Activated naive CD4-positive, alpha-beta T cell treated with anti-CD3 and anti-CD28 coated beads, Interleukin-2, amount 50 U/mL, for 16 hours (primary cell): Measurements from ENCODE around the gene C9orf72.

Experiments
- DNase-seq: peaks from one replicate; pipeline ENCODE4 v3.0.0-alpha.2; 2020

Gene C9orf72

GRCh38 chr9:27537756-27538155 lies 35.5 kb downstream of the C9orf72 start:
- no peak for DNase-seq

GRCh38 chr9:27537027-27537435 lies 36.2 kb downstream of the C9orf72 start:
- no peak for DNase-seq

- no peak for DNase-seq
Observed at GRCh38 chr9:27536168-27536567, 37.1 kb downstream of the C9orf72 start.

GRCh38 chr9:27535701-27536118 lies 37.6 kb downstream of the C9orf72 start:
- DNase-seq, result no peak

- DNase-seq, result no peak
Observed at GRCh38 chr9:27534658-27535209, 38.5 kb downstream of the C9orf72 start.

DNA sequence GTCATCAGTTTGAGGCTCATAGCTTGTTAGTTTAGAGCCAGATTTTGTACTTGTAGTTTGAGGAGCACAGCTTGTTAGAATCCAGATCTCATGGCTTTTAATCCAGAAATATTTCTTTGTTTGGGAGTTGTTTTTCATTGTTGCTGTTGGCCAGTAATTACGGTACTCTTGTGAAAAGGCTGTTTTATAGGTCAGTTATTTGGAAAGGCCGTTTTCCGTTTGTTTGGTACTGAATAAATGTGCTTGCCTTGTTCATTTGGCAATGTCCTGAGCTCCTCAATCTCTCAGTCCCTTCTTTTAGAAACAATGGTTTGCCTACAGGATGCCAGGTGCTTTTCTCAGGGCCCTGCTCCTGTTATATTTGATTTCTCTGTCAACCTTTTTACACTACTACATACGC lies 39.1 kb downstream of the C9orf72 start:
- DNase-seq, result no peak

DNA sequence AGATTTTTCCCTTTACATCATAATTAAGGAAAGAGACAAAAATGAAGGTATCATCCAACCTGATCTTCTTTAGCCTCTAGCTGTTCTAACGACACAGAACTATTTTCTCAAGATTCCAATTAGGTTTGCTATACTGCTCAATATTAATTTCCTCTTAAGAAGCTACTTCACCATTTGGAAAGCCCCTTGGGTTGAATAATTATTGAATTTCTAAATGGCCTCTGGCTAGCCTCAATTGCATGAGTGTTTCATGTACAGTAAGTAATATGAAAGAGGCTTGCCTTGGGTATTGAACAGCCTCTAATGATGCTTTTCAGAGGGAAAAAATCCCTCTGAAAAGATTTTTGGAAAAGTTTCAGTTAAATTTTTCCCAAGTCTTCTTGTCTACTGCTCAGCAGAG lies 40.0 kb downstream of the C9orf72 start:
- no peak for DNase-seq

- DNase-seq, result no peak
Observed at GRCh38 chr9:27532046-27532445, 41.2 kb downstream of the C9orf72 start.

- no peak for DNase-seq
Observed at GRCh38 chr9:27530915-27531755, 42.1 kb downstream of the C9orf72 start.

DNA sequence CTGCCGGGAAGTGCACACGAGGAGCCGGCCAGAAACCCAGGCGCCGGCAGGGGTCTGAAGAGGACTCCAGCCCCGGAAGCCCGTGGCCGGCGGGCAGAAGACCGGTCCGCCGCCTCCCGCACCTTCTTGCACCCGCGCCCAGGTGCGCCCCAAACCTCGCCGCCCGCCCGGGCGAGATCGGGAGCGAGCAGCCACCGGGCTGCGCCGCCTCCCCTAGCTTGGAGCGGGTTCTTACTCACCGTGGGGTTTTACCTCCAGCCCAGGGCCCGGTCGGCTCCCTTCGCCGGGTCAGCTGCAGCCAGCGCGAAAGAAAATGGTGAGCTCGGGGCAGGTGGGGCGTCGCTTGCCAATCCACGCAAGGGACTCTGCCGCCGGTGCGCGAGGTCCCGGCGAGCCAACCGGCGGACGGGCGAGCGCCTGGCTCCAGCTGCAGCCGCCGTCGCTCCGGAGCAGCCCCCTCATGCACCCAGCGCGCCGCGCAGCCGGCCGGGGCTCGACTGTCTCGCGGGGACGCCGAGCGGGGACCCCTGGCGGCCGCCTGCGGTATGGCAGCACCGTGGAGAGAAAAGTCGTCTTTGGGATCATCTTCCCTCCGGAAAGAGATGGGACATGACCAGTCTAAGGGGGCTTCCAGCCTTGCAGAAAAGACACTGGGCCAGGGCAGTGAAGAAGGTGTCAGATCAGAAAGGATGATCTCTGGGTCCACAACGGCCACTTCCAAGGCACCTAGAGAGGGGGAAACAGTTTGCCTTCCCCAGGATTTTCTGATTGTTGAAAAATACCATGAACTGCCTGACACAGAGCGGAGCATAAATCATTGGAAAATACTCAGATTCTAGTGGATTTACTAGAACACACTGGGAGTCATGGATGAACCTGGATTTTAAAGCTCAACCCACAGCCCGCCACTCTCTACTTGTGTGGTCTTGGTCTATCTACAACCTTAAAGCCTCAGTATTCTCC lies 43.7 kb downstream of the C9orf72 start, which contains the start of gene MOB3B:
Gene MOB3B, minus strand, starts transcription at position 499 of the 963 bp plus-strand sequence. CDS start 74,264 bp downstream, outside the sequence.
- DNase-seq, result peak; percentile 81

GRCh38 chr9:27528886-27529315 lies 44.4 kb downstream of the C9orf72 start:
- DNase-seq, result peak; percentile 36

GRCh38 chr9:27528076-27528885 lies 45.0 kb downstream of the C9orf72 start:
- peak; percentile 42 for DNase-seq

DNA sequence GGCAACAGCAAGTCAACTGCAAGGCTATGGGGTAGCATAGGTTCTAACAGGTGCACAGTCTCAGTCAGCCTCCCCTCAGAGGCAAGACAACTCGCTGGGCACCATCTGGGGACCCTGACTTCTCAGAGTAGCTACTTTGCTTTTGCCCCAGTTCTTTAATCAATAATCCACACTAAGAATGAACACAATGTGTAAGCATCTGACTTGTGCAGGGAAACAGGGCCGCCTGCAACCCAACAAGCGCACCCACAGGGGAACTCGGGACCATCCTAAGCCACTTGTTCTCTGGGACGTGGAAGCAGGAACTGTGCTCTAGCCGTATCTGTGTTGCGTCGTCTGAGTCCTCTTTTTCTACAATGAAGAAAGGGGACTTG lies 45.6 kb downstream of the C9orf72 start:
- DNase-seq, result no peak

DNA sequence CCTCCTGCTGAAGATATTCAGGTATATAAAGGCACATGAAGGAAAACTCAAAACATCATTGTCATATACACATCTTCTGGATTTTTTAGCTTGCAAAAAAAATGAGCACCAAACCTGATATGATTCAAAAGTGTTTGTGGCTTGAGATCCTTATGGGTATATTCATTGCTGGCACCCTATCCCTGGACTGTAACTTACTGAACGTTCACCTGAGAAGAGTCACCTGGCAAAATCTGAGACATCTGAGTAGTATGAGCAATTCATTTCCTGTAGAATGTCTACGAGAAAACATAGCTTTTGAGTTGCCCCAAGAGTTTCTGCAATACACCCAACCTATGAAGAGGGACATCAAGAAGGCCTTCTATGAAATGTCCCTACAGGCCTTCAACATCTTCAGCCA lies 49.0 kb downstream of the C9orf72 start, which contains the start of gene IFNK:
Gene IFNK, plus strand, starts transcription at position 55 of the 400 bp plus-strand sequence. Its CDS starts 47 bp downstream, at position 102.
- DNase-seq, result no peak

DNA sequence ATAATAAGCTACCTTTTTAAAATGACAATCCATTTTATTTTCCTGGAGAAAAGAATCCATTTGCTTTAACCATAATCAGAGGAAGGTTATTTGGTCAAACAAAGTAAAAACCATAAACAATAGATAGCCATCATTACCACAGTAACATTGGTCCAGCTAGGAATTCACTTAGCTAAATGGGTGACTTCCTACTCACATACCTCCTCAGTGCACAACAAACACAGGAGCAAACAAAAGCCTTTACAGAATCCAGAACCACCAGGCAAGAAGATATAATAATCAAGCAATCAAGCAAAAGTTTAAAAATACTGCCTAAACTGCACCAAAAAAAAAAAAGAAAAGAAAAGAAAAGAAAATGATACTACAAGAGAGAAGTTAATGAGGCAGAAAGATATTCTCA lies 50.1 kb downstream of the C9orf72 start:
- no peak for DNase-seq

DNA sequence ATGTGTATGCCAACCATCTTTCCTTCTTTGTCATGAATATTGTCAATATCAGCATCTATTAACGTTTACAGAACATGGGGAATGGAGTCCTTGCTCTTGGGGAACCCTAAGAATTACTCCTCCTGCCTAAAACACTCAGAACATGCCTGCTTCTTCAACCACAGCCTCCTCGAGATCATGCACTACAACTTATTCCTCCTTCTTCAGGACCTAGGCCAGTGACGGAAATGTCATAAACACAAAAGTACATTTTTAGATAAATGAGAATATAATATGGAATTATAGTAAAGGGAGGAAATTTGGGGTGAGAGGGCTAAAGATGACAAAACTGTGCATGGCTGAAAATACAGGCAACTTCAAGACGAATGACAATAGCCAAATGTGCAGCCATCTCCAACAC lies 52.3 kb downstream of the C9orf72 start:
- DNase-seq, result no peak

DNA sequence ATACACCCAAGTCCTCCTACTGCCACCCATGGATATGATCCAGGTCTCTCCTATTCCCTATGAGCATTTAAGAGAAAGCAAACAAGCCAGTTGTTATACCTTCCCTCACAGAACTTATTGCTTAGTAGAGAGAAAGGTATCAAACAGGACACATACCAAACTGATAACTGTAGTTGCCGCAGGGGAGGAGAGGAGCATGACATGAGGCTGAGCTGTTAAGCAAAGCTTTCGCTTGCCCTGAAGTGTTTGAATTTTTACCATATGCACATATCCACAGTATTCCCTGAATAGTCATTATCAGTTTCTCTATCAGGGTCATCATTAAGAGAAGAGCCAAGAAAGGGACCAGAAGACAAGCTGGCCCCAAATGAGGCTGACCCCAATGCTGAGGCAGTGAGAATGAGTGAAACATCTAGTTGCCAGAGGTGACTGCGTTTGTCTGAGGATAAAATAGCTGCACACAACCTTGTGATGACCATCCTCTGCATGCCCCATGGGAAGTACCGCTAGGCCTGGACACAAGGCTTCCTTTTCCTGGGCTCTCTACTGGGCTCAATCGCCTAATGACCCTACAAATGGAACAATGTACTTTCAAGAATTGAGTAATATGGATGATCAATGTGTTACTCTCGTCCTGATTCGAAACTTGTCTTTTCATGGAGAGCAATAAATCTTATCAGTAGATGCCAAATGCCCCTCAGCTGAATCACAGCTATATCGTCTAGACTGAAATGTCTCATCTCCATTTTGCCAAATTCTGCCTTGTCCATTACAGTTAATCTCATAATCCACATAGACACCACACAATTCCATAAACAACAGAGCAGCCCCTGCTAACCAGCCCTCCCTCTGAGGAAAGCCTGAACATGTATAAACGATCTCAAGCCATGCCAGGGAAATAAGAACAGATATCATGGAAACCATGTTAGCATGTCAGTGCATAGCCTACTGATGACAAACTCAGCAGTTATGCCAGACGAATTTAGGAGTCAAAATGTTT lies 53.5 kb downstream of the C9orf72 start:
- DNase-seq, result no peak

GRCh38 chr9:27518809-27519208 lies 54.5 kb downstream of the C9orf72 start:
- no peak for DNase-seq

- no peak for DNase-seq
Observed at GRCh38 chr9:27518006-27518405, 55.3 kb downstream of the C9orf72 start.

DNA sequence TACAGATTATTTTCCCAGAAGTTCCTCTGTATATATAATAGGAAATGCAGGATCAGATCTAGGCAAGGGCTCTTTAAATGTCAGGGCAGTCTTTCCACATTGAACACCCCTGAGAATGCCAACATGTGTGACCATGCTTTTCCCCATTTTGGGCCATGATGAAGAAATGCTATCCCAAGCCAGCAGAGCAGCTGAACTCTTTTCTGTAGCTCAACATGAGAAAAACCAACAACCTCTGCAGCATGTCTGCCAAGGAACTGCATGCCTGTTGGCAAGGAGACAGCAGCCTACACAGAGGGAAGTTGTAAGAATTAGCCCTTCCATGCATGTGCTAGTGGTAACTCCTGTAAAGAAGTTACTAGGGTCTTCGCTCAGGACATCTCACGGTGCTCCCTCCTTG lies 58.7 kb downstream of the C9orf72 start:
- no peak for DNase-seq

GRCh38 chr9:27511771-27512170 lies 61.5 kb downstream of the C9orf72 start:
- no peak for DNase-seq
